Measurements from ENCODE around the gene GPATCH2.

GPATCH2 gene

GRCh38 chr1:217577336-217577735 is 53.6 kb downstream of the GPATCH2 start:
- no peak for DNase-seq (ENCODE audit: low read depth)

- no peak for DNase-seq (ENCODE audit: low read depth)
Observed at GRCh38 chr1:217574265-217574949, 56.5 kb downstream of the GPATCH2 start.

GRCh38 chr1:217569021-217569420 is 61.9 kb downstream of the GPATCH2 start:
- DNase-seq (ENCODE audit: low read depth): no peak

GRCh38 chr1:217568200-217568599 is 62.7 kb downstream of the GPATCH2 start:
- DNase-seq (ENCODE audit: low read depth): no peak

GRCh38 chr1:217564833-217565232 is 66.1 kb downstream of the GPATCH2 start:
- DNase-seq (ENCODE audit: low read depth): no peak

GRCh38 chr1:217564207-217564606 is 66.7 kb downstream of the GPATCH2 start:
- no peak for DNase-seq (ENCODE audit: low read depth)

- DNase-seq (ENCODE audit: low read depth): no peak
Observed at GRCh38 chr1:217563179-217563578, 67.7 kb downstream of the GPATCH2 start.

- no peak for DNase-seq (ENCODE audit: low read depth)
Observed at GRCh38 chr1:217562229-217562878, 68.5 kb downstream of the GPATCH2 start.

- DNase-seq (ENCODE audit: low read depth): no peak
Observed at GRCh38 chr1:217561446-217561845, 69.4 kb downstream of the GPATCH2 start.

- no peak for DNase-seq (ENCODE audit: low read depth)
Observed at GRCh38 chr1:217554849-217555248, 76.0 kb downstream of the GPATCH2 start.

GRCh38 chr1:217553949-217554509 is 76.9 kb downstream of the GPATCH2 start:
- DNase-seq (ENCODE audit: low read depth): no peak

GRCh38 chr1:217552339-217552951 is 78.4 kb downstream of the GPATCH2 start:
- no peak for DNase-seq (ENCODE audit: low read depth)

- no peak for DNase-seq (ENCODE audit: low read depth)
Observed at GRCh38 chr1:217542837-217543236, 88.1 kb downstream of the GPATCH2 start.

GRCh38 chr1:217542136-217542777 is 88.6 kb downstream of the GPATCH2 start:
- no peak for DNase-seq (ENCODE audit: low read depth)

GRCh38 chr1:217540321-217540720 is 90.6 kb downstream of the GPATCH2 start:
- DNase-seq (ENCODE audit: low read depth): no peak

GRCh38 chr1:217539510-217539909 is 91.4 kb downstream of the GPATCH2 start:
- no peak for DNase-seq (ENCODE audit: low read depth)

GRCh38 chr1:217535601-217536377 is 95.1 kb downstream of the GPATCH2 start:
- DNase-seq (ENCODE audit: low read depth): no peak

GRCh38 chr1:217534566-217534965 is 96.3 kb downstream of the GPATCH2 start:
- no peak for DNase-seq (ENCODE audit: low read depth)

- no peak for DNase-seq (ENCODE audit: low read depth)
Observed at GRCh38 chr1:217528271-217528670, 102.6 kb downstream of the GPATCH2 start.

GRCh38 chr1:217527151-217527550 is 103.7 kb downstream of the GPATCH2 start:
- no peak for DNase-seq (ENCODE audit: low read depth)

- no peak for DNase-seq (ENCODE audit: low read depth)
Observed at GRCh38 chr1:217526636-217527035, 104.3 kb downstream of the GPATCH2 start.
